ENCODE results near the gene FPGS.

FPGS gene

DNA sequence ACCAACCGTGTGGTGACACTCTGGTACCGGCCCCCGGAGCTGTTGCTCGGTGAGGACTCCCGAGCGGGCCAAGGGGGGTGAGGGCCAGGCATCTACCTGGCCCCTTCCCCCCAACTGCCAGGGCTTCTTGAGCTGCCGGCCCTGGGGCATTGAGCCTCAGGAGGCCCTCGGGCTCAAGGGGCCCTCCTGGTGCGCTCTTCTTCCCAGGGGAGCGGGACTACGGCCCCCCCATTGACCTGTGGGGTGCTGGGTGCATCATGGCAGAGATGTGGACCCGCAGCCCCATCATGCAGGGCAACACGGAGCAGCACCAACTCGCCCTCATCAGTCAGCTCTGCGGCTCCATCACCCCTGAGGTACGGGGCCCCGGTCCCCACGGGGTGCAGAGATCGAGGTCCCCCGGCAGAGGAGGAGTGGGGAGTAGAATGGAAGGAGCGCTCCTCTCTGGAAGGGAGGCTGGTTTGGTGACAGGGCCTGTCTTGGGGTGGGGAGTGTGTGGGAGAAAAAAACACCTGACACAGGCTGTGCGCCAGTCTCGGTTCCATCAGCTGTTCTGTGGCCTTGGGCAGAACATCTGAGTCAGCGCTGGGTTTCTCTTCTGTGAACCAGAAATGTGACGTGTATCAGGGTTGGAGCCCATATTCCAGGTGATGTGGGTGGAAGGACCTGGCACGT lies 14.2 kb upstream of the FPGS start:
- peak; percentile 68 for DNase-seq (ENCODE audit: low read depth)

DNA sequence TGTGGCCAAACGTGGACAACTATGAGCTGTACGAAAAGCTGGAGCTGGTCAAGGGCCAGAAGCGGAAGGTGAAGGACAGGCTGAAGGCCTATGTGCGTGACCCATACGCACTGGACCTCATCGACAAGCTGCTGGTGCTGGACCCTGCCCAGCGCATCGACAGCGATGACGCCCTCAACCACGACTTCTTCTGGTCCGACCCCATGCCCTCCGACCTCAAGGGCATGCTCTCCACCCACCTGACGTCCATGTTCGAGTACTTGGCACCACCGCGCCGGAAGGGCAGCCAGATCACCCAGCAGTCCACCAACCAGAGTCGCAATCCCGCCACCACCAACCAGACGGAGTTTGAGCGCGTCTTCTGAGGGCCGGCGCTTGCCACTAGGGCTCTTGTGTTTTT lies 13.5 kb upstream of the FPGS start:
- no peak for DNase-seq (ENCODE audit: low read depth)

DNA sequence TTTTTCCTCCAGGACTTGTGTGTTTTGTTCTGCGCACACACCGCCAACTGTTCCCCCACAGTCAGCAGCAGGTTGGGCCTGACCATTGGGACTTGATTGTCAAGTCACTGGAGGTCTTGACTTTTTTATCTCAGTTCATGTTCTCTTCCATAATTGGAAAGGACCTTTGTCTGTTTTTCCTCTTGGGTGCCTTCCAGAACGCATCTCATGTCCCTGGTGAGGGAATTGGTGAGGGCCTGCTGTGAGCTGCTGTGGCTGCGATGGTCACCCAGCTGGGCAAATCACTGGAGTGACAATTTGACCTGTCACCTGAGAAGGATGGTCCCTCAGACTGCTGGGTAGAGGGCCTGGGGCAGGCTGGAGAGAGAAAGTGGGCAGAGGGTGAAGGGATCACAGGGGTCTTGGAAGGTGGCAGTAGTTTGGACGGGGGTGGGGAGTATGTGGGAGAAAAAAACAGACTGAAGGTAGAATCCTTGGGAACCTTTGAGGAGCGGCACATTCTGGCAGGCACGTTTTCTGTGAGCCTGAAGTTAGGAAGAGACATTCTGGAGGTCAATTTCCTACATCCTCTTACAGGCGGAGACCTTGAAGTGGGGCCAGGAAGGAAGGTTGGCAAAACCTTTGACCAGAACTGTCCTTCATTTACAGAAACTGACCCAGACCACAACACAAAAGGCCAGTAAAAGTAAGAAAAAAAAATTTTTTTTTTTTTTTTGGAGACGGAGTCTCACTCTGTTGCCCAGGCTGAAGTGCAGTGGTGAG lies 12.4 kb upstream of the FPGS start:
- no peak for DNase-seq (ENCODE audit: low read depth)

DNA sequence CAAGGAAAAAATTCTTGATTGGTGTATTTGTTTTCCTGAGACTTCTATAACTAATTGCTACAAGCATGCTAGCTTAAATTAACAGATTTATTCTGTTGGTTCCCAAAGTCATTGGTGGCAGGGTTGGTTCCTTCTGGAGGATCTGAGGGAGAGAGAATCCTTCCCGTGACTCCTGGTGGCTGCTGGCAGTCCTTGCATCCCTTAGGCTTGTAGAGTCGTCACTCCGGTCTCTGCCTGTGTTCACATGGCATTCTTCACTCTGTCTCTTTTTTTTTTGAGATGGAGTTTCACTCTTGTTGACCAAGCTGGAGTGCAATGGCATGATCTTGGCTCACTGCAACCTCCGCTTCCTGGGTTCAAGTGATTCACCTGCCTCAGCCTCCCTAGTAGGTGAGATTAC lies 11.6 kb upstream of the FPGS start:
- DNase-seq (ENCODE audit: low read depth), result no peak

DNA sequence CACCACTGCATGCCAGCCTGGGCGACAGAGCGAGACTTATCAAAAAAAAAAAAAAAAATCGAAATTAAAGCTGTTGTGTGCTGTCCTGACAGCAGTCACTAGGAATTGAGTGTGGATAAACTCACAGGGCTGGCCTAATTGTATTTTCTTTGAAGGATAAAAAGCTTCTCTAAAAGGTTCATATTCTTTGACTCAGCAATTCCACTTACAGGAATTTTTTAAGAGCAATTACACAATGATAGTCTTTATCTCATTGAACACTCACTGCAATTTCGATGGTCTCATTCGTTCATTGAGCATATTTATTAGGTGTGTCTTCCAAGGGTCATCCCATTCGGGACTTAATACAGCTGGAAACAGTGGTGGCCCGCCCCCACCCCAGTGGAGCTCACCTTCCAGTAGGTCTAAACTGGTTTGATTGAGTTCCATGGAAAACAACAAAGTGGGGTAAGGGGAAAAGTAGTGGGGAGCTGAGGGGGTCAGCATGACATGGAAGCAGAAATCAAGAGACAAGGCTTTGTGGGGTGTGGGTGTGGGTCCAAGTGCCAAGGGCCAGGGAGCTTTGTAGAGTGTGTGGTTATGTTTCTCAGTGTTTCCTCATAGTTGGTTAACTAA lies 10.2 kb upstream of the FPGS start:
- DNase-seq (ENCODE audit: low read depth), result no peak

DNA sequence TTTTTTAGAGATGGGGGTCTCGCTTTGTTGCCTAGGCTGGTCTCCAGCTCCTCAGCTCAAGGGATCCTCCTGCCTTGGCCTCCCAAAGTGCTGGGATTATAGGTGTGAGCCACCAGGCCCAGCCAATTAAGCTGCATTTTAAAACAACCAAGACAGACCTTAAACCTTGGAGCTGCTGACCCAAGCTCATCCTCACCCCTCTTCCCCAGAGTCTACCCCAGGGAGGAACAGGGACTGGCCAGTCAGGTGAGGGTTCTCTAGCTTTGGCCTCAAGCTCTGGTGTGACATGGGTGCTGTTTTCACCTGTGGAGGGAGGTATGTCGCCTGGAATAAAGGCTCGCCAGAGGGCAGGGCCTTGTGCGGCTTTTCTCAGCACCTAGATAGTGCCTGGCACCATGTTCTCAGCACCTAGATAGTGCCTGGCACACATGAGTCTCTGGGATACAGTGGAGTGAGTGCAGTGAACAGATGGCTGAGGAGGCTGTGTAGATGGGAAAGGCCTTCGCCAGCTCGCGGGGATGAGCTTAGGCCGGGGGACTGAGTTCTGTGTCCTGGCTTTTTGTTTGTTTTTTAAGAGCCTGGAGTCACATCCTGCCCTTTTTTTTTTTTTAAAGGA lies 9.5 kb upstream of the FPGS start:
- DNase-seq (ENCODE audit: low read depth), result no peak

DNA sequence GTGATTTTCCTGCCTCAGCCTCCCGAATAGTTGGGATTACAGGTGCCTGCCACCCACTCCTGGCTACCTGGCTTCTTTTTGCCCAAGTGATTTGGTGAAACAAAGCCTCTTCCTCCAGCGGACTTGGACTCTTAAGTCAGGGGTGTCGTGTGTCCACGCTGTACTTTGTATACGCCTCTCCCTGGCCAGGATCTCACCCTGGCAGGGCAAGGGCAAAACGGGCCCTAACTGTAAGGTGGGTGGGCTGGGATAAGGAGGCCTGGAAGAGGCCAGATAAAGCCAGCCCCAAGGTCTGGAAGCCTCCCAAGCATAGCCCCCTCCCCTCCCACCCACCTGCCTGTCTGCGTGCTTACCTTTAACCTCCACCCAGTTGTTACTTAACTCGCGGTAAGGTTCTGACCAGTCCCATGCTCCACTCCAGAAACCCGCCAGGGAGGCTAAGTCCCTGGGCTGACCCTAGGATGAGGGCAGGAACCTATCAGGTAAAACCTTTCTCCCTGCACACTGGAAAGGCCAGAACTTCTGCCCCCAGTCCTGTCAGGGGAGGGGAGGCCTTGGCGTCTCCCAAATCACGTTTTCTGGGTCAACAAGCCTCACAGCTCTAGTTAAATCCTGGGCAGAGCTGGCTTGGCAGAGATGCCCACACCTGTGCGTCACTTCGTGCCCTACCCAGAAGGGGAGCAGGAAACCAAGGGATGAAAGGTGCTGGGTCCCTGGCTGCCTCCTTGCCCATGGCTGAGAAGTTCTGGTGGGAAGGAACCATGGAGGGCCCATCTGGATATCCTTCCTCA lies 8.5 kb upstream of the FPGS start:
- DNase-seq (ENCODE audit: low read depth), result no peak

DNA sequence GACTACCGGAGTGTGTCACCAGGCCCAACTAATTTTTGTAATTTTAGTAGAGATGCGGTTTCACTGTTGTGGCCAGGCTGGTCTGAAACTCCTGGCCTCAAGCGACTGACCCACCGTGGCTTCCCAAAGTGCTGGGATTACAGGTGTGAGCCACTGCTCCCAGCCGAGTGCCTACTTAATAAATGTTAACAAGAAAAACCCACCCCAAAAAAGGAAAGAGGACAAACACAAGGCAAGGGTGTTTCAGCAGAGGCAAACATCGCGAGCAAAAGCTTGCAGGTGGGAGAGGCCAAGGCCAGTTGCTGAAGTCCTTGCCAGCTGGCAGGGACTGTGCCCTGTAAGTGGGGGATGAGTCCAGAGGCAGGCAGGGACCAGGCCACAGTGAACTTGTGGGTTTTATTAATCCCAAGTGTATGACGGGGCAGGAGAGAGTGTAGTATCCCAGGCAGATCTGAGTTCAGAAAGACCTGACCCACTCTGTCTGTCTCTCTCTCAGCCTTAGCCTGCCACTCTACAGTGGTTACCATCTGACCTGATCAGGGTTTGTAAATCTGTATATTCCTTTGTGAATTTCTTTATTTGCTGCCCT lies 6.4 kb upstream of the FPGS start:
- no peak for DNase-seq (ENCODE audit: low read depth)

DNA sequence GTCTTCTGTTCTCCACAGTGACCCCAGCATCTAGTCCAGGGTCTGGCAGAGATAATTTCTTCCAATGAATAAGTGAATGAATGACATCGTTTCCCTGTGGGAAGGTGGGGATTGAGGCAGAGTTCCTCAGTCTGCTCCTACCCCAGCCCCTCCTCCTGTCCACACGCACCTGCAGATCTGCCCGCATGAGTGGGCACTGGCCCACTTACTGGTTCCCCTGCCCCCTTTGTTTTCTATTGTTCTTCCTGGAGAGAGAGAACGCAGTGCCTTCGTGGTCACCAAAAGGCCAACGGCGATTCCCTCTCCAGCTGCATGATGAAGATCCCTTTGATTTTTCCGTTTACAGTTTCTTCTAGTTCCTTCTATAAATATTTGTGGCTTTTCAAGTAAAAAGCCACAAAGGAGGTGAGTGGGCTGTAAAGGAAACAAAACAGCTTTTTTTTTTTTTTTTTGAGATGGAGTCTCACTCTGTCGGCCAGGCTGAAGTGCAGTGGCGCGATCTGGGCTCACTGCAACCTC lies 5.8 kb upstream of the FPGS start:
- DNase-seq (ENCODE audit: low read depth), result no peak

DNA sequence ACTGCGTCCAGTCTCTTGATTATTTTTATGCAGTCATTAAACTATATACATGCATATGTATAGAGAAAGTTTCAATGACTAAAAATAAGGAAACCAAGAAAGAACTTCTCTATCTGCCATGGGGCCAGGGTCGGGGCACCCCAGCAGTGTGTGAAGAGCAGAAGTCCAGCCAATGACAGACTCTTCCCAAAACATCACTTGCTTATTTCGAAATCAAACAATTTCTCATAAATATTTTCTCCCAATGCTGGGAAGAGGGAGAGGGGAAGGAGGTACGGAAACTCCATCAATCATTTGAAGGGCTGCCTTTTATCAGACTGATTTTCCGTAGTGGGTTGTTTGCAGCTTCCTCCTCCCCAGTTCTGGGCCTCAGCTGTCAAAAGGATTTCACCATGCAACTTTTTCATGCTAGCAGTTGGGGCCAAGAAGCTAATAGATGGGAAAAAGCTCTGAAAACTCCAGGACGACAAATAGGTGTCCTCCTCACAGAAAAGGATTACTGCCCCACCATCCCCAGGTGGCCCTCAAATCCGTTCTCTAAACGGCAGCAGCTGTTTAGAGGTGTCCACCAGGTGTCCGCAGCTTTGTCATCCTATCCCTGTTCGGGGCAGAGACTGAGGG lies 617 bp upstream of the FPGS start:
- no peak for DNase-seq (ENCODE audit: low read depth)

DNA sequence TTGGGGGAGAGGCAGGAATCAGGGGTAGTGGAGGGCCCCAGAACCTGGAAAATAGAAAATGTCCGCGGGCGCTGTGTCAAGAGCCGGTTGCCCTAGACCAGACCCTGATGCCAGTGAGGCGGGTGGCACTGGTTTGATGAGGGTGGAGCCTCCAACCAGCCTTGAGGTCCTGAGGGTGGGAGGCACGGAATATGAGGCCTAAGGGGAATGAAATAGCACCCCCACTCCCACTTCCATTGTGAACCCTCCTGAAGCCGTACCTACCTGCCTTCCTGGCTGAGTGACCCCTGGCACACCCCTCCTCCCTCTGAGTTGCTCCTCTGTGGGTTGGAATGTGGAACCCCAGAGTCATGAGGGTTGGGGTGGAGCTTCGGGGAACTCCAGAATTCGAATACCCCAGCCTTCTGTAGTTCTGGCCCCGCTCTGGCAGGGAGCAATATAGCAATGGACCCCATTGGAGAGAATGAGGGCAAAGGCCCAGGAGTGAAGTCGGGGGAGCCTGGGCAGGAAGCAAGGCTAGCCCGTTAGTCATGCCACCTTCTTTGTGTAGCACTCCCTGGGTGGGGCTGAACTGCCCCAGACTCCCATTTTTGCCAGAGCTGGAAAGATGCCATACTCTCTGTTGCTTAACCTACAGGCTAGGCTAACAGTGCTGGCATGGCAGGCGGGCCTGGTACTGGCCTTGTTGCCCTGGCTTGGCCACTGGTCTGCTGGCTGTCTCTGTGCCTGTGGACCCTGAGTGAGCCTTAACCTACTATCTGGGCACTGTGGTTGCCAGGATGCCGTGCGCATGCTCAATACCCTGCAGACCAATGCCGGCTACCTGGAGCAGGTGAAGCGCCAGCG lies 1.0 kb downstream of the FPGS start:
- DNase-seq (ENCODE audit: low read depth), result no peak

DNA sequence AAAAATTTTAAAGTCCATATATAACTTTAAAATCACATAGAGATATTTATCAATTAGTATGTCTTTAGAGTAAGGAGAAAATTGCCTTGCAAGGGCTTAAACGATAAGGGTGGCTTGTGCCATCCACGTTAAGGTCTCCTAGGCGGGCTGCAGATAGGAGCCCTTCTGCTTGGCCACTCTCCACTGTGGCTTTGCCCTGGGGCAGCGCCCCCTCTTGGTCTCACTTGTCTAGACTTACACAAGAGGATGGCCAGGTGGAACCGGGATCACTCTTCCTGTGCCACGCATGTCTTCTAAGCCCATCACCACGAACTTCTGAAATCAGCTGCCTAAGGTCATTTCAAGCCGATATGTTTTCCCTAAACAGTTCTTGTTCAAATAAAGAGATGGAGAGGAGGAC lies 2.9 kb downstream of the FPGS start:
- DNase-seq (ENCODE audit: low read depth), result no peak

DNA sequence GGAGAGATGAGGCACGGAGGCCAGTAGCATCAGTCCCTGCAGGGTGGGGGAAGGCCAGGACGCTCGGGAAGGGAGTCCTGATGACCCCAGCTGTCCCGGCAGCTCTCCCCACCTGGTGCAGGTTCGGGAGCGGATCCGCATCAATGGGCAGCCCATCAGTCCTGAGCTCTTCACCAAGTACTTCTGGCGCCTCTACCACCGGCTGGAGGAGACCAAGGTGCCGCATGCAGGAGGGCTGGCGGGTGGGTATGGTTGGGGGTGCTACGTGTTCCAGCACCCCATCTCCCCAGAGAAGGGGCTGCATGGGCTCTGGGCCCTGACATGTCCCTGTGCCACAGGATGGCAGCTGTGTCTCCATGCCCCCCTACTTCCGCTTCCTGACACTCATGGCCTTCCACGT lies 4.2 kb downstream of the FPGS start:
- no peak for DNase-seq (ENCODE audit: low read depth)

DNA sequence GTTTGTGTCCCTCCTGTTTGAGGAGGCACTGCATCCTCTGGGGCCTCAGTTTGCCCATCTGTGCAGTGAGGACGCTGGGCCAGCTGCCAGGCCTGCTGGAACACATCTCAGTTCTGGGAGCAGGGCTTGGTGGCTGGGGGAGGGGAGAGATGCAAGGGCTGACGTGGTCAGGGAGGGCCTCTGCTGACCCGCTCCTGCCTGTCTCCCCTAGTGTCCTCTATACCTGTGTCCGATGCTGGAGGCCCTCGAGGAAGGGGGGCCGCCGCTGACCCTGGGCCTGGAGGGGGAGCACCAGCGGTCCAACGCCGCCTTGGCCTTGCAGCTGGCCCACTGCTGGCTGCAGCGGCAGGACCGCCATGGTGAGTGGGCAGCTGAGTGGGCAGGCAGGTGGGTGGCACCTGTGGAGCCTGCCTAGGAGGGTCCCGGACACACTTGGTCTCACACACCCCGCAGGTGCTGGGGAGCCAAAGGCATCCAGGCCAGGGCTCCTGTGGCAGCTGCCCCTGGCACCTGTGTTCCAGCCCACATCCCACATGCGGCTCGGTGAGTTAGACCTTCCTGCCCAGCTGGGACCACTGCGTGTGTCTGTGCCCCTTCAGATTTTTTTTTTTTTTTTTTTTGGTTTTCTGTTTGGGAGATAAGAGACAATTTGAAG lies 5.8 kb downstream of the FPGS start:
- DNase-seq (ENCODE audit: low read depth), result no peak

DNA sequence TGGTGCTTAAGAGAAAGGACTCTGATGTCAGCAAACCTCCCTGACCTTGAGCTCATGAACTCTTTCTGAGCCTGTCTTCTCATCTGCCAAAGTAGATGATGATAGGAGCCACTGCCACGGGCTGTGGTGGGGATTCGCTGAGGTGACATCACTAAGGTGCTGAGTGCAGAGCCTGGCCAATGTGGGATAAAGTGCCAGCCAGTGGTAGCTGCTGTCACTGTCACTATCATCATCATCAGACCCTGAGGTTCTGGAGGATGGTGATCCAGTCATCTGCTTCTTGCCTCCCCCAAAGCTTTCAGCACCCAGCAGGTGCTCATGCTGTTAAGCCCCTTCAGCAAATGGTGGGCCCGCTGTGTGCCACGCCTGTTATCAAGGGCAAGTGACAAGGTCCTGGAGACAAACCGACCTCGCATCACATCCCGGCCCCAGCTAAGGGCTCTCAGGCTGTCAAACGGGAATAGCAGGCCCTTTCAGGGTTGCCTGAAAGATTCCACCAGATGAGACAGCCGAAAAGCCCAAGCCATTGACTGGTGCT lies 6.4 kb downstream of the FPGS start:
- DNase-seq (ENCODE audit: low read depth), result no peak

DNA sequence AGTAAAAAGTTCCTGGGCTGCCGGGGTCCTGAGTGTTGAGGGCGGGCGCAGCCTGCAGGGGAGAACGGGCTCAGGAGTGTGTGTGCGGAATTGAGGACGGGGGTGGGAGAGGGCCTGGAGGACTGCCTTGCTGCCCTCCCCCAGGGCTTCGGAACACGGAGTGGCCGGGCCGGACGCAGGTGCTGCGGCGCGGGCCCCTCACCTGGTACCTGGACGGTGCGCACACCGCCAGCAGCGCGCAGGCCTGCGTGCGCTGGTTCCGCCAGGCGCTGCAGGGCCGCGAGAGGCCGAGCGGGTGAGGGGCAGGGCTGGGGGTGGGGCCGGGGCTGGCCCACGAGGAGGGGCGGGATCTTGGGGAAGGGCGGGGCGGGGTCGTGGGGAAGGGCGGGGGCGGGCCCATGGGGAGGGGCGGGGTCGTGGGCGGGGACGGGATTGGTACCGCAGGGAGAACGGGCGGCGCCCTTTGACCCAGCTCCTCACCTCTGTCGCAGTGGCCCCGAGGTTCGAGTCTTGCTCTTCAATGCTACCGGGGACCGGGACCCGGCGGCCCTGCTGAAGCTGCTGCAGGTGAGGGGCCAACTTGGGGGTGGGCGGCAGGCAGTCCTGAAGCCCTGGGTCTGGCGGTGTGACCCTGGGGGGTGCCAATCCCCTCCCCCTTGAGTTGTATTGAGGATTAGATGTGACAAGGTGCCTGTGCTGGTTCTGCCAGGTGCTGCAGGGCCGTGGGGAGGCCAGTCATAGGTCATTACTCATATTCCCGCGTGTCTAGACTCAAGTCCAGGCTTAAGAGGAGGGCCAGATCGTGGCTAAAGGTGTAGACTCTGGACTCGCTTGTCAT lies 7.1 kb downstream of the FPGS start:
- no peak for DNase-seq (ENCODE audit: low read depth)

DNA sequence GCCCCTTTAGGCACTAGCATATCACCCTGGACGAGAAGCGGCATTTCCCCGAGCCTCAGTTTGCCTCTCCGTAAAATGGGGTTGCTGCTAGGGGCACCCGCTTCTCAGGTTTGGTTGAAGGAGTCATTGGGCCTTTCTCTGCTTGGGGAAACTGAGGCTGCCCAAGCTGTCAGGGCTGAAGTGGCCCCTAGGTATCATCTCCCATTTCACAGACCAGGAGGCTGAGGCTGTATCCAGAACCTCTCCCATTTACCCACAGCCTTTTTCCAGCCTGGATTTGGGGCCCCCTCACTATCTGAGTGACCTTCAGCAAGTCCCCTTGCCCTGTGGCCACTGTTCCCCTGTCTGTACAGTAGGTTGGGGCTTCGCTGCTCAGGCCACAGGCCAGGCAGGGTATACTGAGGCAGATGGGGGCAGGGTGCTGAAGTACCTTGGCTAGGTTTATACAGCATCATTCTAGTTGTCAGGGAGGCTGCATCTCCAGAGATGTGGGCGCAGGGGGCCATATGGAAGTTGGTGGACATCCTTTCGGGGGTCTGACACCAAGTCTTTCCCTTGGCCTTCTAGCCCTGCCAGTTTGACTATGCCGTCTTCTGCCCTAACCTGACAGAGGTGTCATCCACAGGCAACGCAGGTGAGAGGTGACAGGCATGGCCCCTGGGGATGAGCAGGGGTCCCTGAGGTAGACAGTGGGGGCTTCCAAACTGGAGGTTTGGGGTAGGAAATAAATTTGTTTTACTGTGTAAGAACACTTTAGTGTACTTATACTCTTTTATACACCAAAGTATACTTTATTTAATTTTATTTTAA lies 7.9 kb downstream of the FPGS start:
- DNase-seq (ENCODE audit: low read depth), result no peak

DNA sequence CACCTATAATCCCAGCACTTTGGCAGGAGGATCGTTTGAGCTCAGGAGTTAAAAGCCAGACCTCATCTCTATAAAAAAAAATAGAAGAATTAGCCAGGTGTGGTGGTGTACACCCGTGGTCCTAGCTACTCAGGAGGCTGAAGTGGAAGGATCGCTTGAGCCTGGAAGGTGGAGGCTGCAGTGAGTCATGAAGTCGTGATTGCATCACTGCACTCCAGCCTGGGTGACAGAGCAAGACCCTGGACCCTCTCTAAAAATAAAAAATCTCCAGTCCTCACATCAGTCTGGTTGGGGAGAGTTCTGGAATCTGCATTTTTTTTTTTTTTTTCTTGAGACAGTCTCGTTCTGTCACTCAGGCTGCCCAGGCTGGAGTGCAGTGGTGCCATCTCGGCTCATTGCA lies 9.3 kb downstream of the FPGS start:
- no peak for DNase-seq (ENCODE audit: low read depth)
